Stimulated activated CD8-positive, alpha-beta memory T cell treated with anti-CD3 and anti-CD28 coated beads, Interleukin-15, amount 100 ng/mL, for 48 hours (primary cell): ENCODE measurements around the gene ZNF408.

Experiments used
- DNase-seq, 2 donors: peaks; one replicate each; pipeline ENCODE4 v3.0.0-alpha.2; 2020; ENCODE audit warnings: low read depth in 2 of 2

Gene ZNF408

GRCh38 chr11:46727952-46728658, 27.3 kb downstream of the ZNF408 start:
- no peak for DNase-seq

DNA sequence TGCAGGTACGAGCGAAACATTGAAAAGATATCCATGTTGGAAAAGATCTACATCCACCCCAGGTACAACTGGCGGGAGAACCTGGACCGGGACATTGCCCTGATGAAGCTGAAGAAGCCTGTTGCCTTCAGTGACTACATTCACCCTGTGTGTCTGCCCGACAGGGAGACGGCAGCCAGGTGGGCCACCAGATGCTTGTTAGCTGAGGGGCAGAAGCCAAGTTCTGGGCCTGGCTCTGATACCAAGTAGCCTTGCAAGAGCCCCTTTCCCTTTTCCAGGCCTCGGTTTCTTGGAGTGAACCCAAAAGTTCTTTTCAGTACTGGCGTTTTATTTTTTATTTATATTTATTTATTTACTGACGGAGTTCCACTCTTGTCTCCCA, 27.8 kb downstream of the ZNF408 start:
- no peak for DNase-seq

- no peak for DNase-seq
Observed at GRCh38 chr11:46729110-46730027, 28.5 kb downstream of the ZNF408 start.

- DNase-seq: no peak
Observed at GRCh38 chr11:46731545-46731944, 30.7 kb downstream of the ZNF408 start.

- no peak for DNase-seq
Observed at GRCh38 chr11:46733234-46733633, 32.4 kb downstream of the ZNF408 start.

DNA sequence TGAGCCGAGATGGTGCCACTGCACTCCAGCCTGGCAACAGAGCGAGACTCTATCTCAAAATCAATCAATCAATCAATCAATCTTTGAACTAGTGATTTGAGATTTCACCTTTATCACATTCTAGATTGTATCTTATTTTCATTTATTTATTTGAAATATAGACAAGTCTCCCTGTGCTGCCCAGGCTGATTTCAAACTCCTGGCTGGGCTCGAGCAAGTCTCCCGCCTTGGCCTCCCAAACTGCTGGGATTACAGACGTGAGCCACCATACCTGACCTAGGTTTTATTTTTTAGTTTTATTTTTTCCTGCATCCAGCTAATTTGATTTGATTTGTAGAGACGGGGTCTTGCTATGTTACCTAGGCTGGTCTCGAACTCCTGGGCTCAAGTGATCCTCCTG, 35.3 kb downstream of the ZNF408 start:
- no peak for DNase-seq

DNA sequence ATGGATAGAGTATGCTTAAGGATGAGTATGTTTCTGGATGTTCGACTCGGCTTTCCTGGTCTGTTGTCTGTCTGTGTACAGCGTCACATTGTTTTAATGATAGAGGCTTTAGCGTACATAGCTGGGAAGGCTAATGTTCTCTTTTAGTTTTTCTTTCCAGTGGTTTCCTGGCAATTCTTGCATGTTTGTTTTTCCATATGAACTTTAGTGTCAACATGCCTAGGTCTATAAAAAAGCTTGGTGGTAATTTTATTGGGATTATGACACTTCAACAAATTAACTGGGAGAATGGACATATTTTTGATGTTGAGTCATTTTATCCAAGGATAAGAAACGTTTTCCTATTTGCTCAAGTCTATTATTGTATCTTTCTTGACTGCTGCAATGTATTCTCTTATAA, 35.8 kb downstream of the ZNF408 start:
- DNase-seq: no peak

DNA sequence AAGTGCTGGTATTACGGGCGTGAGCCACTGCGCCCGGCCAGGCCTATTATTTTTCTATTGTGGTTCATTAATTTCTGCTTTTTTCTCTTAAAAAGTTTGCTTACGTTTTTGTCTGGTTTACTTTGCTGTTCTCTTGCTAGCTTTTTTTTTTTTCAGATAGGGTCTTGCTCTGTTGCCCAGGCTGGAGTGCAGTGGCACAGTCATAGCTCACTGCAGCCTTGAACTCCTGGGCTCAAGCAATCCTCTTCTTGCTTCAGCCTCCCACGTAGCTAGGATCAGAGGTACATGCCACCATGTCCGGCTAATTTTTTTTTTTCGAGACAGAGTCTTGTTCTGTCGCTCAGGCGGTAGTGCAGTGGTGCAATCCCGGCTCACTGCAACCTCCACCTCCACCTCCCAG, 36.9 kb downstream of the ZNF408 start:
- no peak for DNase-seq

DNA sequence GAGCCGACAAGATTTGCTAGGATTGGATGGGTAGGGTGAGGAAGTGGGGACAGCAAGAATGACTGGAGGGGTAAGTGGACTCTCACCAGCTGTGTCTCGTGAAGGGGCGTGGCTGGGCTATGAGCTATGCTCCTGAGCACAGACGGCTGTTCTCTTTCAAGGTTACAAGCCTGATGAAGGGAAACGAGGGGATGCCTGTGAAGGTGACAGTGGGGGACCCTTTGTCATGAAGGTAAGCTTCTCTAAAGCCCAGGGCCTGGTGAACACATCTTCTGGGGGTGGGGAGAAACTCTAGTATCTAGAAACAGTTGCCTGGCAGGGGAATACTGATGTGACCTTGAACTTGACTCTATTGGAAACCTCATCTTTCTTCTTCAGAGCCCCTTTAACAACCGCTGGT, 38.1 kb downstream of the ZNF408 start:
- DNase-seq: no peak

GRCh38 chr11:46741600-46742484, 41.0 kb downstream of the ZNF408 start:
- no peak for DNase-seq

GRCh38 chr11:46743043-46743442, 42.2 kb downstream of the ZNF408 start:
- no peak for DNase-seq

DNA sequence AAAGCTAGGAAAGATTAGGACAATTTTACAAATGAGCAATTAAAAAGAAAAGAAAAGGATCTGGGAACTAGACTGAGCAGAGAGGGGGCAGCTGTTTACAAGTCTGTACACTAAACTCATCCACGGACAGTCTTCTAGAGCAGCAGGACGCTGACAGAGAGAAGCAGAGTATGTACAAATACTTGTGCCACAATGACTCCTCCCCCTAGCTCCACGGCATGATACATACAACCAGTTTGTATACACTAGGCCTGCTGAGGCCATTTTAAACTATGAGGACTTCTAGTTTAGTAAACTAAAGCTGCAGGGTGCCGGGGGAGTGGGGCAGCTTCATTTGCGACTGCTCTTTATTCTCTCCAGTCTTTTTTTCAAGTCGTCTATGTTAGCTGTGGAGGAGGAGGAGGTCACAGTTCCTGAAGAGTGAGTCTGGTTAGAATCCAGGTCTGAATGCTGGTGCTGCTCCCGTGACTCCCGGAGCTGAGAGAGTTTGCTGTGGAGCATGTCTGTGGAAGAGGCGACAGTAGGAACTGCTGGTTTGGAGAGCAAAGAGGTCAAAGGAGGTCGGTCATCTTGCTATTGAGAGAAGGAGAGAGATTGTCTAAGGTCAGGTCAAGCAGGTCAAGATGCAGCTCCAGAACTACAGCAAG, 43.0 kb downstream of the ZNF408 start:
- no peak for DNase-seq

DNA sequence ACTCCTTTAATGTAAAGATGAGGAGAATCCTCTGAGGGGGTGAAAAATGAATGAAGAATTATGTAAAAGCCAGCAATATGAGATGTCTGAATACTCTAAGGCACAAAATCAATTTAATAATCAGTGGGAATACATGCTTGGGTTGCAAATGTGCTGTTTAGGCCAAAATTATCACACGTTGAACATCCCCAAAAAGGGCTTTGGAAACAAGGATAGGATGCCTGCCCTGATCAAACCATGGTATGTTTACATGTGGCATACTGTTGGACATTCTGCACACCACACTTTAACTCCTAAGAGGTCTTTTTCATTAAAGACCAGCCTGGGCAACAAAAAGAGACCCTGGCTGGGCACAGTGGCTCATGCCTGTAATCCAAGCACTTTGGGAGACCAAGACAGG, 44.5 kb downstream of the ZNF408 start:
- DNase-seq: no peak

GRCh38 chr11:46745995-46746394, 45.2 kb downstream of the ZNF408 start:
- DNase-seq: no peak

- no peak for DNase-seq
Observed at GRCh38 chr11:46747150-46747549, 46.3 kb downstream of the ZNF408 start.
